ENCODE results near the gene CYP4F3. TPM values are rescaled to one million over a fixed set of nuclear protein-coding genes. Genes with fewer than 3 reads are reported as not detected.

Gene CYP4F3
- total RNA-seq, 1 experiment from 2014 or later = not detected

- H3K79me1 ChIP-seq (ENCODE audit: insufficient read depth, low read depth, low read length, poor library complexity, severe bottlenecking) = no peaks in the 10 kb centered on the region
- H2BK5ac ChIP-seq (ENCODE audit: insufficient read length, low read length) = no peak overlapping the region
- no peak overlapping the region for H2AK5ac ChIP-seq (ENCODE audit: insufficient read length, low read length)
- H3K27me3 Mint-ChIP-seq (ENCODE audit: low read depth) = peaks cover 7% of the 10 kb centered on the region
- H3K4ac ChIP-seq (ENCODE audit: low read depth, low read length) = no peak overlapping the region
- peaks cover 96% of the 10 kb centered on the region for H3K9me3 ChIP-seq (ENCODE audit: control insufficient read depth, low read depth, low read length)
- no peaks in the 10 kb centered on the region for H3K23me2 ChIP-seq (ENCODE audit: insufficient read length, low read depth, low read length, poor library complexity, severe bottlenecking)
- no peak overlapping the region for H3K56ac ChIP-seq (ENCODE audit: insufficient read length, low read depth, low read length)
- no peaks in the 10 kb centered on the region for H3K4me1 ChIP-seq (ENCODE audit: insufficient read depth, low read length)
- no peak overlapping the region for H3K4me2 ChIP-seq (ENCODE audit: insufficient read depth, insufficient read length, low read length)
- H4K91ac ChIP-seq (ENCODE audit: insufficient read length, low read depth, low read length) = no peak overlapping the region
- H2BK12ac ChIP-seq (ENCODE audit: insufficient read length, low read depth, low read length) = no peak overlapping the region
- DNase-seq = no peak
- no peaks in the 10 kb centered on the region for H3K27me3 ChIP-seq (ENCODE audit: insufficient read depth, low read length)
- H3K79me2 ChIP-seq (ENCODE audit: insufficient read depth, low read length) = no peaks in the 10 kb centered on the region
- H3K9ac ChIP-seq (ENCODE audit: extremely low read depth, insufficient read length, low read length) = no peak overlapping the region
- H2BK15ac ChIP-seq (ENCODE audit: low read depth, low read length) = no peak overlapping the region
- no peak for TF ChIP-seq CTCF (conservative IDR thresholded peaks at IDR 0.05)
- H4K8ac ChIP-seq (replicated peaks; ENCODE audit: insufficient read length, low read depth, low read length) = no peak overlapping the region
- no peak overlapping the region for H3K4me3 Mint-ChIP-seq
- no CpG with 5 or more reads among the region's 10 CpGs for WGBS (ENCODE audit: extremely low coverage, insufficient read length, low lambda C conversion rate)
- peaks cover 96 to 98% of the 10 kb centered on the region in 2 experiments for H3K9me3 Mint-ChIP-seq
- H3K14ac ChIP-seq (ENCODE audit: insufficient read depth, low read length) = no peak overlapping the region
- H2AFZ ChIP-seq (ENCODE audit: low read length) = no peak overlapping the region
- peaks cover 5 to 42% (median 22%) of the 10 kb centered on the region in 3 experiments; a peak in 6 of 7 replicates for H3K36me3 Mint-ChIP-seq (ENCODE audit: insufficient read depth in 1 of 3, low read depth in 3 of 3)
- no peak overlapping the region for H2BK20ac ChIP-seq (ENCODE audit: low read depth, low read length, poor library complexity, severe bottlenecking)
- H3K4me1 Mint-ChIP-seq = no peaks in the 10 kb centered on the region
- no peak overlapping the region for H3T11ph ChIP-seq (ENCODE audit: low read length)
- H3K18ac ChIP-seq (ENCODE audit: insufficient read length, low read depth, low read length) = no peak overlapping the region
- no peak overlapping the region for H3K27ac ChIP-seq (ENCODE audit: insufficient read length, low read depth, low read length)
- H3K23ac ChIP-seq (ENCODE audit: insufficient read length, low read depth, low read length) = no peak overlapping the region
- no peaks in the 10 kb centered on the region for H4K20me1 ChIP-seq (ENCODE audit: control insufficient read depth, insufficient read depth, insufficient read length)
- no peak overlapping the region for H3K27ac Mint-ChIP-seq
- no peak overlapping the region for H4K5ac ChIP-seq (ENCODE audit: insufficient read length, low read depth, low read length)
- no peak overlapping the region for H2BK120ac ChIP-seq (ENCODE audit: low read depth, low read length, poor library complexity, severe bottlenecking)
Observed at GRCh38 chr19:15683411-15683810, 42.7 kb downstream of the CYP4F3 start.

All from H9 (cell line).